OCI-LY3 (cell line): ENCODE measurements around the gene CCM2.

Experiments used
- H2AFZ ChIP-seq: fragments of 200-600, 300-600 bp; shearing (Covaris generic); 2 replicates; pipeline ENCODE4 v1.6.0; 2014; ENCODE audit warnings: antibody characterized with exemption, low read depth, low read length
- H3K27ac ChIP-seq: fragments of 200-600, 300-600 bp; sonication (generic); 2 replicates; pipeline ENCODE4 v1.5.1; 2014; ENCODE audit warnings: mild to moderate bottlenecking, low read length, moderate library complexity, mixed read lengths
- H3K27me3 ChIP-seq: fragments of 200-600, 300-600 bp; sonication (generic); 2 replicates; pipeline ENCODE4 v1.6.1; 2014; ENCODE audit warnings: low read depth, low read length, mixed read lengths
- H3K36me3 ChIP-seq: fragments of 200-600, 300-600 bp; sonication (generic); replicated peaks from 2 replicates; pipeline ENCODE3; 2014; ENCODE audit warnings: low read depth, low read length, mixed read lengths
- H3K4me1 ChIP-seq: fragments of 300-600, 200-600 bp; sonication (generic); 2 replicates; pipeline ENCODE4 v1.6.1; 2014; ENCODE audit warnings: low read length, mixed read lengths
- H3K4me2 ChIP-seq: fragments of 200-600, 300-600 bp; sonication (generic); 2 replicates; pipeline ENCODE4 v1.6.1; 2014; ENCODE audit warnings: low read length, mixed read lengths
- H3K4me3 ChIP-seq: fragments of 300-600, 200-600 bp; sonication (generic); 2 replicates; pipeline ENCODE4 v1.5.1; 2014; ENCODE audit warnings: antibody characterized with exemption, mild to moderate bottlenecking, low read length, moderate library complexity
- H3K79me2 ChIP-seq: fragments of 300-600, 200-600 bp; shearing (Covaris generic); 2 replicates; pipeline ENCODE4 v1.6.1; 2014; ENCODE audit warnings: mild to moderate bottlenecking, low read length, mixed read lengths
- H3K9ac ChIP-seq: fragments of 300-600, 200-600 bp; shearing (Covaris generic); 2 replicates; pipeline ENCODE4 v1.6.0; 2014; ENCODE audit warnings: mild to moderate bottlenecking, low read length, moderate library complexity
- H3K9me3 ChIP-seq: fragments of 200-600, 300-600 bp; shearing (Covaris generic); 2 replicates; pipeline ENCODE4 v1.6.1; 2014; ENCODE audit warnings: low read length, mixed read lengths; ENCODE audit not compliant: insufficient read depth
- H4K20me1 ChIP-seq: fragments of 200-600, 300-600 bp; sonication (generic); 2 replicates; pipeline ENCODE4 v1.6.1; 2016; ENCODE audit warnings: low read length, mixed read lengths; ENCODE audit not compliant: insufficient read depth
- CTCF ChIP-seq: fragments of 200-600, 300-600 bp; sonication (generic); IDR thresholded peaks from 2 replicates; pipeline ENCODE4 v1.5.1; 2014; ENCODE audit warnings: antibody characterized with exemption, low read length, low read depth
- EZH2phosphoT487 ChIP-seq: fragments of 200-600 bp; shearing (Covaris generic); IDR thresholded peaks from 2 replicates; pipeline ENCODE4 v1.6.1; 2018; ENCODE audit warnings: antibody characterized with exemption, mixed run types, low read depth

Gene CCM2

GRCh38 chr7:45116048-45116447, 116.0 kb downstream of the CCM2 start:
- Histone ChIP-seq H3K4me3 (no peak overlapping the region), H4K20me1 (no peaks in the 10 kb centered on the region), H3K9me3 (no peaks in the 10 kb centered on the region), H3K27ac (no peak overlapping the region), H3K36me3 (no peaks in the 10 kb centered on the region), H2AFZ (no peak overlapping the region), H3K4me1 (peaks cover 17% of the 10 kb centered on the region), H3K79me2 (peaks cover 11% of the 10 kb centered on the region), H3K27me3 (no peaks in the 10 kb centered on the region), H3K9ac (no peak overlapping the region), H3K4me2 (no peak overlapping the region)
- no peak for TF ChIP-seq CTCF
- TF ChIP-seq EZH2phosphoT487 = no peak

GRCh38 chr7:45117582-45117981, 117.6 kb downstream of the CCM2 start:
- no peak overlapping the region for H2AFZ ChIP-seq
- no peak for TF ChIP-seq EZH2phosphoT487
- no peak for TF ChIP-seq CTCF
- 0 out of 2 replicates have a peak, but pooled peaks cover under 1% of the 10 kb centered on the region for H3K79me2 ChIP-seq
- H4K20me1 ChIP-seq = no peaks in the 10 kb centered on the region
- H3K9me3 ChIP-seq = no peaks in the 10 kb centered on the region
- H3K4me1 ChIP-seq = peaks cover 14% of the 10 kb centered on the region
- H3K27me3 ChIP-seq = no peaks in the 10 kb centered on the region
- H3K27ac ChIP-seq = no peak overlapping the region
- no peak overlapping the region for H3K4me2 ChIP-seq
- no peak overlapping the region for H3K9ac ChIP-seq
- H3K36me3 ChIP-seq = no peaks in the 10 kb centered on the region
- no peak overlapping the region for H3K4me3 ChIP-seq

GRCh38 chr7:45118292-45118691, 118.3 kb downstream of the CCM2 start:
- TF ChIP-seq EZH2phosphoT487 (no peak), CTCF (no peak)
- no peaks in the 10 kb centered on the region for H3K79me2 ChIP-seq
- peaks cover 11% of the 10 kb centered on the region for H3K4me1 ChIP-seq
- H3K4me2 ChIP-seq = no peak overlapping the region
- no peaks in the 10 kb centered on the region for H3K9me3 ChIP-seq
- H3K27me3 ChIP-seq = no peaks in the 10 kb centered on the region
- H3K9ac ChIP-seq = no peak overlapping the region
- no peak overlapping the region for H3K4me3 ChIP-seq
- H3K27ac ChIP-seq = no peak overlapping the region
- H2AFZ ChIP-seq = no peak overlapping the region
- H4K20me1 ChIP-seq = no peaks in the 10 kb centered on the region
- H3K36me3 ChIP-seq = no peaks in the 10 kb centered on the region

GRCh38 chr7:45118889-45119331, 118.9 kb downstream of the CCM2 start:
- TF ChIP-seq CTCF = no peak
- no peak for TF ChIP-seq EZH2phosphoT487
- Histone ChIP-seq H3K9ac (no peak overlapping the region), H3K27ac (no peak overlapping the region), H4K20me1 (no peaks in the 10 kb centered on the region), H3K79me2 (no peaks in the 10 kb centered on the region), H3K4me3 (no peak overlapping the region), H3K27me3 (no peaks in the 10 kb centered on the region), H3K36me3 (no peaks in the 10 kb centered on the region), H3K4me1 (peaks cover 13% of the 10 kb centered on the region), H3K9me3 (no peaks in the 10 kb centered on the region), H3K4me2 (no peak overlapping the region), H2AFZ (no peak overlapping the region)
